Liver (tissue), 9 donors: ENCODE measurements around the gene LHFPL6. TPM values are rescaled to one million over a fixed set of nuclear protein-coding genes. Genes with fewer than 3 reads are reported as not detected.

ENCODE experiments used
- DNase-seq: peaks from one replicate; pipeline ENCODE4 v3.0.0-alpha.2; 2017; ENCODE audit warnings: low spot score
- H3K27ac ChIP-seq, 2 donors: one replicate each; pipeline ENCODE4 v1.7.0; 2013; ENCODE audit warnings: inconsistent platforms in 2 of 2, low read length in 2 of 2, control low read depth in 1 of 2, low read depth in 1 of 2, mild to moderate bottlenecking in 1 of 2
- H3K27me3 ChIP-seq, 4 donors: one replicate each; pipeline versions ENCODE4 v1.6.1 to v1.7.0; 2013; ENCODE audit warnings: low read length in 3 of 4, inconsistent platforms in 1 of 4, mild to moderate bottlenecking in 1 of 4, moderate library complexity in 1 of 4; ENCODE audit not compliant: control insufficient read depth in 4 of 4, insufficient read depth in 4 of 4
- H3K36me3 ChIP-seq, 4 donors: one replicate each; pipeline versions ENCODE4 v1.6.1 to v1.7.0; 2013; ENCODE audit warnings: low read length in 3 of 4, mild to moderate bottlenecking in 3 of 4, low read depth in 1 of 4, moderate library complexity in 1 of 4; ENCODE audit not compliant: control insufficient read depth in 4 of 4, insufficient read depth in 3 of 4
- H3K4me1 ChIP-seq, 4 donors: one replicate each; pipeline versions ENCODE4 v1.6.1 to v1.7.0; 2013; ENCODE audit warnings: low read length in 3 of 4, mild to moderate bottlenecking in 3 of 4, moderate library complexity in 1 of 4; ENCODE audit not compliant: control insufficient read depth in 4 of 4, insufficient read depth in 4 of 4
- H3K4me3 ChIP-seq, 3 donors: one replicate each; pipeline versions ENCODE4 v1.6.1 to v1.7.0; 2013; ENCODE audit warnings: low read length in 3 of 3, control low read depth in 1 of 3, low read depth in 1 of 3, mild to moderate bottlenecking in 1 of 3
- H3K9ac ChIP-seq, 2 donors: one replicate each; pipeline ENCODE4 v1.7.0; 2013; ENCODE audit warnings: low read length in 2 of 2, mild to moderate bottlenecking in 2 of 2, moderate library complexity in 2 of 2, control low read depth in 1 of 2, low read depth in 1 of 2
- H3K9me3 ChIP-seq, 4 donors: one replicate each; pipeline versions ENCODE4 v1.6.1 to v1.7.0; 2013; ENCODE audit warnings: low read length in 3 of 4; ENCODE audit not compliant: control insufficient read depth in 4 of 4
- EGR1 ChIP-seq, 2 donors: IDR thresholded peaks; 2 replicates each; pipeline ENCODE4 v1.6.1; 2016 to 2018; ENCODE audit warnings: antibody characterized with exemption in 2 of 2, low read depth in 2 of 2
- FOXA1 ChIP-seq: IDR thresholded peaks from 2 replicates; pipeline ENCODE4 v1.6.1; 2016; ENCODE audit warnings: antibody characterized with exemption
- FOXA2 ChIP-seq: IDR thresholded peaks from 2 replicates; pipeline ENCODE4 v1.6.1; 2016; ENCODE audit warnings: antibody characterized with exemption
- GABPA ChIP-seq, 2 donors: IDR thresholded peaks in 1 of 2; conservative IDR thresholded peaks in 1 of 2; 2 replicates each; pipeline ENCODE4 v1.6.1; 2016; ENCODE audit warnings: antibody characterized with exemption in 2 of 2, mild to moderate bottlenecking in 1 of 2, moderate library complexity in 1 of 2
- HNF4A ChIP-seq, 2 donors: conservative IDR thresholded peaks; 2 replicates each; pipeline ENCODE4 v1.6.1; 2016; ENCODE audit warnings: antibody characterized with exemption in 2 of 2, mild to moderate bottlenecking in 2 of 2
- HNF4G ChIP-seq: IDR thresholded peaks from 2 replicates; pipeline ENCODE4 v1.6.1; 2016; ENCODE audit warnings: antibody characterized with exemption
- JUND ChIP-seq, 2 donors: IDR thresholded peaks; 2 replicates each; pipeline ENCODE4 v1.6.1; 2016; ENCODE audit warnings: antibody characterized with exemption in 2 of 2
- MAX ChIP-seq: IDR thresholded peaks from 2 replicates; pipeline ENCODE4 v1.6.1; 2016; ENCODE audit warnings: antibody characterized with exemption
- NR2F2 ChIP-seq: IDR thresholded peaks from 2 replicates; pipeline ENCODE4 v1.6.1; 2016; ENCODE audit warnings: antibody characterized with exemption
- RAD21 ChIP-seq, 2 donors: IDR thresholded peaks; 2 replicates each; pipeline ENCODE4 v1.6.1; 2016; ENCODE audit warnings: antibody characterized with exemption in 2 of 2, mild to moderate bottlenecking in 2 of 2
- RXRA ChIP-seq, 2 donors: IDR thresholded peaks; 2 replicates each; pipeline ENCODE4 v1.6.1; 2017 to 2018; ENCODE audit warnings: antibody characterized with exemption in 2 of 2, mild to moderate bottlenecking in 1 of 2
- SP1 ChIP-seq: IDR thresholded peaks from 2 replicates; pipeline ENCODE4 v1.6.1; 2018; ENCODE audit warnings: antibody characterized with exemption, mild to moderate bottlenecking
- TAF1 ChIP-seq: conservative IDR thresholded peaks from 2 replicates; pipeline ENCODE4 v1.6.1; 2016; ENCODE audit warnings: antibody characterized with exemption, mild to moderate bottlenecking
- YY1 ChIP-seq: IDR thresholded peaks from 2 replicates; pipeline ENCODE4 v1.6.1; 2016; ENCODE audit warnings: antibody characterized with exemption, mild to moderate bottlenecking
- ZBTB33 ChIP-seq: IDR thresholded peaks from 2 replicates; pipeline ENCODE4 v1.6.1; 2016; ENCODE audit warnings: antibody characterized with exemption
- WGBS: extraction: QIAGEN DNeasy Blood & Tissue Kit; methylation state at CpG from one replicate; pipeline ENCODE4 v1.1.7; 2013; 5-methylcytosine and 5-hydroxymethylcytosine counted together
- polyA plus RNA-seq, 2 donors: library from polyadenylated mRNA; stranded (reverse) in 1 of 2; unstranded in 1 of 2; fragments of 200-250 nt in 1 of 2; fragments of >200 nt in 1 of 2; fragmentation: Nextera tagmentation in 1 of 2; extraction: Ambion mirVana in 1 of 2; gene quantifications; one replicate each; pipeline versions ENCODE4 v1.2.1 to v1.2.3, GENCODE V29; 2013 to 2015
- total RNA-seq, 2 donors: library from RNA; depleted of rRNA; stranded (reverse); fragments of >200 nt; gene quantifications; one replicate each; pipeline ENCODE4 v1.2.3, GENCODE V29; 2014
- TF ChIP-seq, protein P1 (sequence below): IDR thresholded peaks from 2 replicates; pipeline ENCODE4 v1.6.1; 2016; ENCODE audit warnings: antibody characterized with exemption
- TF ChIP-seq, protein P2 (sequence below): IDR thresholded peaks from 2 replicates; pipeline ENCODE4 v1.6.1; 2016; ENCODE audit warnings: antibody characterized with exemption, mild to moderate bottlenecking
- TF ChIP-seq, protein P3 (sequence below): fragments of 150-350 bp; IDR thresholded peaks from 2 replicates; pipeline ENCODE4 v1.5.1; 2017; ENCODE audit warnings: improper control_type of control experiment, low read depth, low read length; ENCODE audit not compliant: missing input control
- donor health status: healthy.
- donor health status: healthy.
- donor health status: healthy.
- donor health status: healthy.
- donor health status: healthy.

LHFPL6 gene
- total and polyA plus RNA-seq, 4 donors: 2.6 to 8.3 (median 5.5) TPM

DNA sequence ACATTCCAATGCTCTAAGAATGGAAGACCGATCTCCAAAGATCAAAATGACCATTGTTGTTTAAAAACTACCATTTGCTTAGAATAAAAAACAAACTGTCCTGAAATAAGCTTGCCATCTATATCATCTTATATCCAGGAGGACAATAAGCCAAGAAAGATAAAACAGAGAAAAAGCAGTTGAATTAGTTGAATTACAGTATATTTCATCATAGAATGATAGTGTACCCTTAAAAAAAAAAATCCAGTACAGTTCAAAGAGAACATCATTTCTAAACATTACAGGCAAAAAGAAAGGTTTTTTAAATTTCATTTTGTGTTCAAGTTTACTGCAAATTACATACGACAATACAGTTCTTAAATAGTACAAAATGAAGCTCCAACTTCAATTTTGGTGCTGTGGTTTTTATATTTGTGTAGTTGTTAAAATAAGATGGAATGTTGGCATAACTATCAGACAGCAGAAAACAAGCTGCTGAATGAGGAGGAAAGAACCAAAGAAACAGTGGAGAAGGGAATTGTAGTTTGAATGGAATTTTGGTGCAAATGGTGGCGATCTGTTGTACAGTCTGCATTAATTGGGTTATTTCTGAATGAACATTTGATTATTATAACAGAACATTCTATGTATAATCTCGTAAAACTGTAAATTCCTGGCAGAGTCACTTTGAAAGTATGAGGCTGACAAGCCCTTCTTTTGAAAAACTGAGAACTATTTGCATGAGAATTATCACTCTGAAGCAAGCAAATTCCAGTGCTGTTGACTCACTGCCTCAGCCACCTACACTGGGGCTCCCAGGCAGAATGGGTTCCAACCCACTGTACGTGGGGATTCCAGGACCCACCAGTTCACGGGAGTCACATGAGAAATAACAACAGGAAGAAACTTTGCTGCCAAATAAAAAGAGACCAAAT, 37.7 kb downstream of the LHFPL6 start:
- Histone ChIP-seq H3K9ac (no peak overlapping the region), H3K4me3 (no peak overlapping the region), H3K27me3 (no peaks in the 10 kb centered on the region), H3K4me1 (no peaks in the 10 kb centered on the region), H3K27ac (no peak overlapping the region), H3K9me3 (no peaks in the 10 kb centered on the region), H3K36me3 (no peaks in the 10 kb centered on the region)
- TF ChIP-seq YY1 (no peak), SP1 (no peak), HNF4G (no peak), JUND (IDR thresholded peaks at IDR 0.05) (no peak), ZBTB33 (no peak), EGR1 (IDR thresholded peaks at IDR 0.05; ENCODE audit: low read depth in 2 of 2) (no peak), FOXA2 (no peak), RAD21 (IDR thresholded peaks at IDR 0.05) (no peak), HNF4A (conservative IDR thresholded peaks at IDR 0.05) (no peak), MAX (no peak), RXRA (IDR thresholded peaks at IDR 0.05) (no peak), GABPA (IDR thresholded peaks at IDR 0.05 in 1 of 2, conservative IDR thresholded peaks at IDR 0.05 in 1 of 2) (no peak), FOXA1 (no peak), NR2F2 (no peak), TAF1 (no peak)
- TF ChIP-seq, protein P1, sequence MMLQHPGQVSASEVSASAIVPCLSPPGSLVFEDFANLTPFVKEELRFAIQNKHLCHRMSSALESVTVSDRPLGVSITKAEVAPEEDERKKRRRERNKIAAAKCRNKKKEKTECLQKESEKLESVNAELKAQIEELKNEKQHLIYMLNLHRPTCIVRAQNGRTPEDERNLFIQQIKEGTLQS: no peak
- TF ChIP-seq, protein P2, sequence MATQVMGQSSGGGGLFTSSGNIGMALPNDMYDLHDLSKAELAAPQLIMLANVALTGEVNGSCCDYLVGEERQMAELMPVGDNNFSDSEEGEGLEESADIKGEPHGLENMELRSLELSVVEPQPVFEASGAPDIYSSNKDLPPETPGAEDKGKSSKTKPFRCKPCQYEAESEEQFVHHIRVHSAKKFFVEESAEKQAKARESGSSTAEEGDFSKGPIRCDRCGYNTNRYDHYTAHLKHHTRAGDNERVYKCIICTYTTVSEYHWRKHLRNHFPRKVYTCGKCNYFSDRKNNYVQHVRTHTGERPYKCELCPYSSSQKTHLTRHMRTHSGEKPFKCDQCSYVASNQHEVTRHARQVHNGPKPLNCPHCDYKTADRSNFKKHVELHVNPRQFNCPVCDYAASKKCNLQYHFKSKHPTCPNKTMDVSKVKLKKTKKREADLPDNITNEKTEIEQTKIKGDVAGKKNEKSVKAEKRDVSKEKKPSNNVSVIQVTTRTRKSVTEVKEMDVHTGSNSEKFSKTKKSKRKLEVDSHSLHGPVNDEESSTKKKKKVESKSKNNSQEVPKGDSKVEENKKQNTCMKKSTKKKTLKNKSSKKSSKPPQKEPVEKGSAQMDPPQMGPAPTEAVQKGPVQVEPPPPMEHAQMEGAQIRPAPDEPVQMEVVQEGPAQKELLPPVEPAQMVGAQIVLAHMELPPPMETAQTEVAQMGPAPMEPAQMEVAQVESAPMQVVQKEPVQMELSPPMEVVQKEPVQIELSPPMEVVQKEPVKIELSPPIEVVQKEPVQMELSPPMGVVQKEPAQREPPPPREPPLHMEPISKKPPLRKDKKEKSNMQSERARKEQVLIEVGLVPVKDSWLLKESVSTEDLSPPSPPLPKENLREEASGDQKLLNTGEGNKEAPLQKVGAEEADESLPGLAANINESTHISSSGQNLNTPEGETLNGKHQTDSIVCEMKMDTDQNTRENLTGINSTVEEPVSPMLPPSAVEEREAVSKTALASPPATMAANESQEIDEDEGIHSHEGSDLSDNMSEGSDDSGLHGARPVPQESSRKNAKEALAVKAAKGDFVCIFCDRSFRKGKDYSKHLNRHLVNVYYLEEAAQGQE: no peak
- TF ChIP-seq, protein P3, sequence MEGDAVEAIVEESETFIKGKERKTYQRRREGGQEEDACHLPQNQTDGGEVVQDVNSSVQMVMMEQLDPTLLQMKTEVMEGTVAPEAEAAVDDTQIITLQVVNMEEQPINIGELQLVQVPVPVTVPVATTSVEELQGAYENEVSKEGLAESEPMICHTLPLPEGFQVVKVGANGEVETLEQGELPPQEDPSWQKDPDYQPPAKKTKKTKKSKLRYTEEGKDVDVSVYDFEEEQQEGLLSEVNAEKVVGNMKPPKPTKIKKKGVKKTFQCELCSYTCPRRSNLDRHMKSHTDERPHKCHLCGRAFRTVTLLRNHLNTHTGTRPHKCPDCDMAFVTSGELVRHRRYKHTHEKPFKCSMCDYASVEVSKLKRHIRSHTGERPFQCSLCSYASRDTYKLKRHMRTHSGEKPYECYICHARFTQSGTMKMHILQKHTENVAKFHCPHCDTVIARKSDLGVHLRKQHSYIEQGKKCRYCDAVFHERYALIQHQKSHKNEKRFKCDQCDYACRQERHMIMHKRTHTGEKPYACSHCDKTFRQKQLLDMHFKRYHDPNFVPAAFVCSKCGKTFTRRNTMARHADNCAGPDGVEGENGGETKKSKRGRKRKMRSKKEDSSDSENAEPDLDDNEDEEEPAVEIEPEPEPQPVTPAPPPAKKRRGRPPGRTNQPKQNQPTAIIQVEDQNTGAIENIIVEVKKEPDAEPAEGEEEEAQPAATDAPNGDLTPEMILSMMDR: no peak
- WGBS: 52% methylated on average over 6 of the region's 6 CpGs
- no peak for DNase-seq
